Activated CD8-positive, alpha-beta T cell treated with anti-CD3 and anti-CD28 coated beads for 36 hours (primary cell): ENCODE data around the gene PLOD3. TPM values are rescaled to one million over a fixed set of nuclear protein-coding genes. Genes with fewer than 3 reads are reported as not detected.

ENCODE experiments used
- ATAC-seq: fragments of 200-7000 bp; cut with Tn5 transposase; one replicate; pipeline ENCODE4 v1.10.0; 2021; ENCODE audit warnings: mild to moderate bottlenecking, moderate library complexity
- CTCF ChIA-PET: fragments of 350-600 bp; sonication (Branson Sonifier 250); formaldehyde crosslinking; loops from one replicate; lab custom pipeline; 2021; ENCODE audit warnings: antibody characterized with exemption; lab: Charles Lee
- POLR2A ChIA-PET: fragments of 350-600 bp; sonication (Branson Sonifier 250); formaldehyde crosslinking; loops from one replicate; lab custom pipeline; 2021; ENCODE audit warnings: antibody characterized with exemption; lab: Charles Lee
- DNase-seq: peaks from one replicate; pipeline ENCODE4 v3.0.0-alpha.2; 2020
- H3K27ac Mint-ChIP-seq: one replicate; pipeline ENCODE4 v1.8.0; 2021; ENCODE audit warnings: mild to moderate bottlenecking, mixed read lengths
- H3K27me3 Mint-ChIP-seq: one replicate; pipeline ENCODE4 v1.8.0; 2021; ENCODE audit warnings: mixed read lengths
- H3K36me3 Mint-ChIP-seq: one replicate; pipeline ENCODE4 v1.8.0; 2021; ENCODE audit warnings: low read depth, mixed read lengths
- H3K4me1 Mint-ChIP-seq: one replicate; pipeline ENCODE4 v1.8.0; 2021; ENCODE audit warnings: low read depth, mixed read lengths
- H3K4me3 Mint-ChIP-seq: one replicate; pipeline ENCODE4 v1.8.0; 2021; ENCODE audit warnings: mild to moderate bottlenecking, moderate library complexity, mixed read lengths
- H3K9me3 Mint-ChIP-seq: one replicate; pipeline ENCODE4 v1.8.0; 2021; ENCODE audit warnings: mixed read lengths
- CTCF ChIP-seq: fragments of 200-600 bp; IDR thresholded peaks from one replicate; pipeline ENCODE4 v1.8.0; 2022; ENCODE audit warnings: antibody characterized with exemption, mild to moderate bottlenecking
- intact Hi-C: fragments of 100-400 bp; cut with micrococcal nuclease; formaldehyde crosslinking; loops from one replicate; pipeline ENCODE4 v1.10.0; 2022
- total RNA-seq, 2 experiments: library from RNA; stranded (reverse); gene quantifications; one replicate each; pipeline ENCODE4 v1.2.3, GENCODE V29; 2021

The PLOD3 gene
- total RNA-seq, 2 experiments from 2014 or later, result 20.4 to 24.4 TPM

- Mint-ChIP-seq H3K4me1 (peaks cover 23% of the 10 kb centered on the region), H3K27me3 (peaks cover 62% of the 10 kb centered on the region), H3K4me3 (no peak overlapping the region), H3K36me3 (no peaks in the 10 kb centered on the region), H3K27ac (no peak overlapping the region), H3K9me3 (no peaks in the 10 kb centered on the region)
- intact Hi-C loops, result no loop called here
- DNase-seq, result no peak
- CTCF ChIA-PET, result interaction anchor here (1.2 to 7.7 kb wide), 3 partner anchors 14 to 100 kb away, joined by 3 to 56 read pairs (median 40); no protein-coding TSS in a partner anchor
- POLR2A ChIA-PET, result interaction anchor here (1.2 kb wide), 1 partner anchor 10 kb away, joined by 4 read pairs; no protein-coding TSS in a partner anchor
- no peak for TF ChIP-seq CTCF
- ATAC-seq, result no peak
These were observed 39.7 kb downstream of the PLOD3 start for GRCh38 chr7:101177644-101178043.

GRCh38 chr7:101175664-101176063 lies 41.7 kb downstream of the PLOD3 start:
- intact Hi-C loops, result no loop called here

GRCh38 chr7:101174322-101174854 lies 43.0 kb downstream of the PLOD3 start:
- peaks cover 74% of the 10 kb centered on the region for H3K27me3 Mint-ChIP-seq
- no peak for TF ChIP-seq CTCF
- ATAC-seq (peak; percentile 5), DNase-seq (no peak)
- ChIA-PET POLR2A (interaction anchor here (1.6 to 2.1 kb wide), 2 partner anchors 12 to 27 kb away, joined by 3 to 5 read pairs; no protein-coding TSS in a partner anchor), CTCF (interaction anchor here (0.9 to 7.7 kb wide), 8 partner anchors 9 to 108 kb away, joined by 3 to 56 read pairs (median 6); partner anchors contain the start of gene VGF)
- peaks cover 43% of the 10 kb centered on the region for H3K4me1 Mint-ChIP-seq
- H3K9me3 Mint-ChIP-seq, result no peaks in the 10 kb centered on the region
- H3K36me3 Mint-ChIP-seq, result no peaks in the 10 kb centered on the region
- no peak overlapping the region for H3K27ac Mint-ChIP-seq
- peak overlapping the region; percentile 54 for H3K4me3 Mint-ChIP-seq
- intact Hi-C loops, result no loop called here

More at GRCh38 chr7:101175664-101176063, 41.7 kb downstream of the PLOD3 start:
- peaks cover 64% of the 10 kb centered on the region for H3K27me3 Mint-ChIP-seq
- H3K36me3 Mint-ChIP-seq, result no peaks in the 10 kb centered on the region
- POLR2A ChIA-PET, result no interaction called here
- no peak for ATAC-seq
- CTCF ChIA-PET, result interaction anchor here (5.5 to 7.7 kb wide), 2 partner anchors 16 to 32 kb away, joined by 40 to 56 read pairs; no protein-coding TSS in a partner anchor
- H3K27ac Mint-ChIP-seq, result no peak overlapping the region
- H3K4me3 Mint-ChIP-seq, result no peak overlapping the region
- no peaks in the 10 kb centered on the region for H3K9me3 Mint-ChIP-seq
- no peak for TF ChIP-seq CTCF
- peaks cover 36% of the 10 kb centered on the region for H3K4me1 Mint-ChIP-seq
- no peak for DNase-seq

- DNase-seq (peak; percentile 82), ATAC-seq (peak; percentile 89)
- Mint-ChIP-seq H3K27me3 (peaks cover 74% of the 10 kb centered on the region), H3K27ac (no peak overlapping the region), H3K4me3 (peak overlapping the region; percentile 54), H3K36me3 (no peaks in the 10 kb centered on the region), H3K9me3 (no peaks in the 10 kb centered on the region), H3K4me1 (peaks cover 45% of the 10 kb centered on the region)
- intact Hi-C loops, result no loop called here
- ChIA-PET CTCF (interaction anchor here (0.9 to 7.7 kb wide), 9 partner anchors 8 to 70 kb away, joined by 3 to 56 read pairs (median 6); partner anchors contain the start of genes VGF and ZNHIT1), POLR2A (interaction anchor here (1.6 to 2.1 kb wide), 2 partner anchors 11 to 26 kb away, joined by 3 to 5 read pairs; no protein-coding TSS in a partner anchor)
- no peak for TF ChIP-seq CTCF
These were observed 43.6 kb downstream of the PLOD3 start for GRCh38 chr7:101173752-101174244.
